Measurements from ENCODE around the gene NPAS3. TPM values are rescaled to one million over a fixed set of nuclear protein-coding genes. Genes with fewer than 3 reads are reported as not detected.

NPAS3 gene
- total and polyA plus RNA-seq, 10 donors: 0.13 to 9.5 (median 2.9) TPM

GRCh38 chr14:33131801-33132200, 193.1 kb downstream of the NPAS3 start:
- 94 to 99% (median 97%) methylated on average over 2 of the region's 2 CpGs for WGBS, 5 donors
- Histone ChIP-seq H3K4me1 (no peaks in the 10 kb centered on the region), H3K9me3 (no peaks in the 10 kb centered on the region), H3K36me3 (no peaks in the 10 kb centered on the region), H3K4me3 (no peak overlapping the region), H3K27ac (no peak overlapping the region), H3K27me3 (replicated peaks in 1 of 7) (no peaks in the 10 kb centered on the region)
- no peak for DNase-seq
- TF ChIP-seq POLR2A (IDR thresholded peaks at IDR 0.05): no peak
- TF ChIP-seq, protein P1, sequence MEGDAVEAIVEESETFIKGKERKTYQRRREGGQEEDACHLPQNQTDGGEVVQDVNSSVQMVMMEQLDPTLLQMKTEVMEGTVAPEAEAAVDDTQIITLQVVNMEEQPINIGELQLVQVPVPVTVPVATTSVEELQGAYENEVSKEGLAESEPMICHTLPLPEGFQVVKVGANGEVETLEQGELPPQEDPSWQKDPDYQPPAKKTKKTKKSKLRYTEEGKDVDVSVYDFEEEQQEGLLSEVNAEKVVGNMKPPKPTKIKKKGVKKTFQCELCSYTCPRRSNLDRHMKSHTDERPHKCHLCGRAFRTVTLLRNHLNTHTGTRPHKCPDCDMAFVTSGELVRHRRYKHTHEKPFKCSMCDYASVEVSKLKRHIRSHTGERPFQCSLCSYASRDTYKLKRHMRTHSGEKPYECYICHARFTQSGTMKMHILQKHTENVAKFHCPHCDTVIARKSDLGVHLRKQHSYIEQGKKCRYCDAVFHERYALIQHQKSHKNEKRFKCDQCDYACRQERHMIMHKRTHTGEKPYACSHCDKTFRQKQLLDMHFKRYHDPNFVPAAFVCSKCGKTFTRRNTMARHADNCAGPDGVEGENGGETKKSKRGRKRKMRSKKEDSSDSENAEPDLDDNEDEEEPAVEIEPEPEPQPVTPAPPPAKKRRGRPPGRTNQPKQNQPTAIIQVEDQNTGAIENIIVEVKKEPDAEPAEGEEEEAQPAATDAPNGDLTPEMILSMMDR (IDR thresholded peaks at IDR 0.05 in 8 of 11, conservative IDR thresholded peaks at IDR 0.05 in 3 of 11): no peak
- no peak for TF ChIP-seq POLR2AphosphoS5 (IDR thresholded peaks at IDR 0.05)
- intact Hi-C loops (cut with DNase I; ENCODE audit: low total_unique reads): no loop called here

- TF ChIP-seq POLR2AphosphoS5 (IDR thresholded peaks at IDR 0.05): no peak
- TF ChIP-seq, protein P1 (IDR thresholded peaks at IDR 0.05 in 8 of 11, conservative IDR thresholded peaks at IDR 0.05 in 3 of 11): no peak
- TF ChIP-seq POLR2A (IDR thresholded peaks at IDR 0.05): no peak
- Histone ChIP-seq H3K27me3 (replicated peaks in 1 of 7) (no peaks in the 10 kb centered on the region), H3K4me3 (no peak overlapping the region), H3K27ac (no peak overlapping the region), H3K9me3 (no peaks in the 10 kb centered on the region), H3K4me1 (no peaks in the 10 kb centered on the region), H3K36me3 (no peaks in the 10 kb centered on the region)
- WGBS, 5 donors: 71 to 89% (median 85%) methylated on average over 4 of the region's 4 CpGs
- no peak for DNase-seq
- intact Hi-C loops (cut with DNase I; ENCODE audit: low total_unique reads): no loop called here
These were observed 195.5 kb downstream of the NPAS3 start for GRCh38 chr14:33134162-33134561.

- H3K27ac ChIP-seq: no peak overlapping the region
- TF ChIP-seq, protein P1 (IDR thresholded peaks at IDR 0.05 in 8 of 11, conservative IDR thresholded peaks at IDR 0.05 in 3 of 11): no peak
- TF ChIP-seq POLR2A (IDR thresholded peaks at IDR 0.05) (no peak), POLR2AphosphoS5 (IDR thresholded peaks at IDR 0.05) (no peak)
- 69 to 86% (median 84%) methylated on average over 3 of the region's 3 CpGs for WGBS, 5 donors
- H3K27me3 ChIP-seq (replicated peaks in 1 of 7): no peaks in the 10 kb centered on the region
- intact Hi-C loops (cut with DNase I; ENCODE audit: low total_unique reads): no loop called here
- no peaks in the 10 kb centered on the region for H3K4me1 ChIP-seq
- DNase-seq: no peak
- no peaks in the 10 kb centered on the region for H3K36me3 ChIP-seq
- no peaks in the 10 kb centered on the region for H3K9me3 ChIP-seq
- no peak overlapping the region for H3K4me3 ChIP-seq
These were observed 196.3 kb downstream of the NPAS3 start for GRCh38 chr14:33134975-33135374.

DNA sequence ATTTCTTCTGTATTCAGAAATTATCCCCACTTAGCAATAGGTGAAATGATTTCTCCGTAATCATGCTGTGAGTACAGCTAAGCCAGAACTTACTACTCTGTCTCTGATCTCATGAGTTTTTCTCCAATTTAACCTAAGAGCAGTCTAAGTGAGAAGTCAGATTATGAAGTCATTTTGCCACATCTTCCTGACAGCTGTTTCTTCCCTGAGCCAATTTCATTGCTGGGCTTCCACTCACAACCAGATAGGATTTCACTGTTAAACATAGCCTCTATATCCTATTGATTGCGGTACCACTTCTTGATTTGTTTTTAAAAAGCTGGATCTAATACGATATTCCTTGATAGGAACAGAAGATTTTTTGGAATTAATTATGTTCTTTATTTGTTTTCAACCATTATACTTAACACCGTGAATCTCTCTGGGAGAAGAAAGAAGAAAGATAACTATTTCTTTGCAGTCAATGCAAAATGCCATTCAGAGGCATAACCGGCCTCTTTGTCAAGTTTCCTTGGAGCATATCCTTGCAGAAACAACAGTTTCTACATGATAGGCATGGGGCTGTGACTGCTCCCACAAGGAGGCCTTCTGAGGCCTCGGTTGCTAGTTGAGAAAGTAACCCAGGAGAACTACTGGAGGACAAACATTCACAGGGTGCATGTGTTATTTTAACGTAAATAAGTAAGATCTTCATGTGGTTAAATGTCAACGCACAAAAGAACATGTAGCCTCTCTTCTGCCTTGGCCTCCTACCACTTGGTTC, 212.2 kb downstream of the NPAS3 start:
- TF ChIP-seq, protein P1 (IDR thresholded peaks at IDR 0.05 in 8 of 11, conservative IDR thresholded peaks at IDR 0.05 in 3 of 11): no peak
- TF ChIP-seq POLR2A (IDR thresholded peaks at IDR 0.05) (no peak), POLR2AphosphoS5 (IDR thresholded peaks at IDR 0.05) (no peak)
- WGBS, 5 donors: 90 to 97% (median 93%) methylated on average over 8 of the region's 8 CpGs
- no peaks in the 10 kb centered on the region for H3K4me1 ChIP-seq
- H3K36me3 ChIP-seq: no peaks in the 10 kb centered on the region
- peaks cover 0 to 6% (median 0%) of the 10 kb centered on the region in 8 donors for H3K9me3 ChIP-seq
- intact Hi-C loops (cut with DNase I; ENCODE audit: low total_unique reads): no loop called here
- DNase-seq: no peak
- H3K27ac ChIP-seq: no peak overlapping the region
- no peak overlapping the region for H3K4me3 ChIP-seq
- no peaks in the 10 kb centered on the region for H3K27me3 ChIP-seq (replicated peaks in 1 of 7)
